HepG2 (cell line): ENCODE data around the gene DNAJC10. TPM values are rescaled to one million over a fixed set of nuclear protein-coding genes. Genes with fewer than 3 reads are reported as not detected.

Experiments
- ATAC-seq: fragments of 200-7000 bp; cut with Tn5 transposase; 3 replicates; pipeline ENCODE4 v1.9.1; 2020; ENCODE audit warnings: mild to moderate bottlenecking, moderate library complexity
- BruUV-seq: library from RNA; stranded (reverse); fragments of 400-500 nt; replicated peaks from 2 replicates; lab custom pipeline; 2021; lab: Mats Ljungman, UMichigan
- CTCF ChIA-PET: fragments of 300-600 bp; formaldehyde crosslinking; extraction: SDS; loops from one replicate; lab custom pipeline; 2021; ENCODE audit warnings: low total read pairs, inconsistent platforms, low intra/inter-chr PET ratio; lab: Yijun Ruan, JAX
- POLR2A ChIA-PET: fragments of 350-600 bp; sonication (Branson Sonifier 250); formaldehyde crosslinking; loops from one replicate; lab custom pipeline; 2020; ENCODE audit warnings: antibody characterized with exemption, inconsistent platforms; lab: Yijun Ruan, JAX
- DNase-seq: peaks from one replicate; pipeline ENCODE4 v3.0.0-alpha.2; 2015; ENCODE audit warnings: low spot score
- FAIRE-seq: peaks from 3 replicates; lab custom pipeline; 2011; peaks lifted over from hg19 to GRCh38; lab: Jason Lieb, UNC
- H2AFZ ChIP-seq: one replicate; pipeline ENCODE4 v1.6.1; 2011; ENCODE audit warnings: low read length, inconsistent platforms
- H3K27ac ChIP-seq: fragments of 300-600 bp; 3 replicates; pipeline ENCODE4 v1.8.0; 2011; ENCODE audit warnings: mixed run types, mild to moderate bottlenecking, mixed read lengths, low read length, inconsistent platforms; ENCODE audit not compliant: insufficient read depth; ENCODE audit errors: extremely low read length
- H3K27me3 ChIP-seq, 2 experiments: fragments of 200-600 bp in 1 of 2; 2 replicates in 1 of 2; 3 replicates in 1 of 2; pipeline versions ENCODE4 v1.6.0 to v1.8.0; 2011; ENCODE audit warnings: low read length in 2 of 2, mild to moderate bottlenecking in 2 of 2, moderate library complexity in 2 of 2, inconsistent platforms in 1 of 2; ENCODE audit not compliant: insufficient read depth in 2 of 2, control insufficient read depth in 1 of 2
- H3K36me3 ChIP-seq, 2 experiments: fragments of 200-600 bp in 1 of 2; replicated peaks in 1 of 2; 2 replicates in 1 of 2; 3 replicates in 1 of 2; pipeline versions ENCODE4 v1.5.1 to v1.8.0; 2011; ENCODE audit warnings: low read length in 2 of 2, inconsistent platforms in 1 of 2; ENCODE audit not compliant: insufficient read depth in 2 of 2, control insufficient read depth in 1 of 2
- H3K4me1 ChIP-seq: 2 replicates; pipeline ENCODE4 v1.5.1; 2012; ENCODE audit warnings: low read length, inconsistent platforms; ENCODE audit not compliant: insufficient read depth
- H3K4me2 ChIP-seq: 2 replicates; pipeline ENCODE4 v1.6.0; 2011; ENCODE audit warnings: low read depth, low read length, inconsistent platforms
- H3K4me3 ChIP-seq, 3 experiments: fragments of 200-600 bp in 1 of 3; sonication (generic), shearing (Covaris generic) in 1 of 3; replicated peaks in 1 of 3; 2 replicates each; pipeline ENCODE4 v1.5.1; 2011 to 2016; ENCODE audit warnings: low read length in 3 of 3, inconsistent platforms in 2 of 3, low read depth in 2 of 3, mild to moderate bottlenecking in 2 of 3, control low read depth in 1 of 3, mixed read lengths in 1 of 3; ENCODE audit not compliant: insufficient read depth in 1 of 3
- H3K79me2 ChIP-seq: one replicate; pipeline ENCODE4 v1.6.1; 2011; ENCODE audit warnings: low read length, inconsistent platforms; ENCODE audit not compliant: insufficient read depth
- H3K9ac ChIP-seq: 2 replicates; pipeline ENCODE4 v1.6.0; 2011; ENCODE audit warnings: mild to moderate bottlenecking, low read depth, low read length, inconsistent platforms; ENCODE audit not compliant: insufficient read depth
- H3K9me3 ChIP-seq: 2 replicates; pipeline ENCODE4 v1.5.1; 2012; ENCODE audit warnings: mild to moderate bottlenecking, low read length
- H4K20me1 ChIP-seq: 2 replicates; pipeline ENCODE4 v1.6.0; 2011; ENCODE audit warnings: inconsistent platforms, mild to moderate bottlenecking, low read length, moderate library complexity; ENCODE audit not compliant: insufficient read depth
- CCAR2 ChIP-seq: fragments of 200-400 bp; formaldehyde crosslinking; optimal IDR thresholded peaks from 2 replicates; pipeline ENCODE3; 2018; ENCODE audit warnings: low read depth, mild to moderate bottlenecking, low read length, moderate library complexity
- DPF2 ChIP-seq: sonication (generic); formaldehyde crosslinking; IDR thresholded peaks from 2 replicates; pipeline ENCODE4 v1.4.0; 2020; ENCODE audit warnings: mild to moderate bottlenecking, low read depth, missing genetic modification reagents, borderline replicate concordance
- HHEX ChIP-seq: IDR thresholded peaks from 2 replicates; pipeline ENCODE4 v1.6.1; 2016; ENCODE audit warnings: control low read depth
- HIC2 ChIP-seq: sonication (generic); formaldehyde crosslinking; IDR thresholded peaks from 2 replicates; pipeline ENCODE4 v1.9.0; 2022; ENCODE audit warnings: low read depth, missing genetic modification reagents
- HNRNPK ChIP-seq: fragments of 200-400 bp; formaldehyde crosslinking; IDR thresholded peaks from 2 replicates; pipeline ENCODE4 v1.6.1; 2018; ENCODE audit warnings: low read length, low read depth, moderate library complexity, mild to moderate bottlenecking; ENCODE audit not compliant: poor library complexity, severe bottlenecking
- PAX8 ChIP-seq: sonication (generic); formaldehyde crosslinking; IDR thresholded peaks from 2 replicates; pipeline ENCODE4 v1.8.0; 2022; ENCODE audit warnings: mild to moderate bottlenecking, missing genetic modification reagents, borderline replicate concordance
- PHF20 ChIP-seq: sonication (generic); formaldehyde crosslinking; IDR thresholded peaks from 2 replicates; pipeline ENCODE4 v1.5.0; 2020; ENCODE audit warnings: mild to moderate bottlenecking, missing genetic modification reagents
- SP5 ChIP-seq: IDR thresholded peaks from 2 replicates; pipeline ENCODE4 v1.6.1; 2016; ENCODE audit warnings: low read depth, borderline replicate concordance
- ZFP36 ChIP-seq: fragments of 150-350 bp; IDR thresholded peaks from 2 replicates; pipeline ENCODE4 v1.6.1; 2018; ENCODE audit warnings: borderline replicate concordance, low read length, low read depth; ENCODE audit not compliant: partially characterized antibody
- ZNF383 ChIP-seq: sonication (generic); formaldehyde crosslinking; IDR thresholded peaks from 2 replicates; pipeline ENCODE4 v1.4.0; 2020; ENCODE audit warnings: missing genetic modification reagents, mild to moderate bottlenecking, borderline replicate concordance
- ZNF552 ChIP-seq: sonication (generic); formaldehyde crosslinking; IDR thresholded peaks from 2 replicates; pipeline ENCODE4 v1.9.0; 2022; ENCODE audit warnings: missing genetic modification reagents, mild to moderate bottlenecking, borderline replicate concordance
- ZNF652 ChIP-seq: IDR thresholded peaks from 2 replicates; pipeline ENCODE4 v1.6.1; 2016; ENCODE audit warnings: low read depth, borderline replicate concordance
- ZNF83 ChIP-seq: sonication (generic); formaldehyde crosslinking; IDR thresholded peaks from 2 replicates; pipeline ENCODE4 v1.4.0; 2020; ENCODE audit warnings: missing genetic modification reagents, mild to moderate bottlenecking, borderline replicate concordance
- ZSCAN20 ChIP-seq: sonication (generic); formaldehyde crosslinking; IDR thresholded peaks from 2 replicates; pipeline ENCODE4 v1.4.0; 2020; ENCODE audit warnings: missing genetic modification reagents, mild to moderate bottlenecking, borderline replicate concordance
- ZSCAN29 ChIP-seq: sonication (generic); formaldehyde crosslinking; conservative IDR thresholded peaks from 2 replicates; pipeline ENCODE4 v1.4.0; 2020; ENCODE audit warnings: mild to moderate bottlenecking, missing genetic modification reagents
- WGBS: methylation state at CpG from one replicate; pipeline ENCODE4 v1.1.6; 2017; ENCODE audit warnings: low lambda C conversion rate; 5-methylcytosine and 5-hydroxymethylcytosine counted together
- in situ Hi-C: cut with HindIII; loops from 2 replicates; pipeline ENCODE4 v1.10.0; 2017; ENCODE audit warnings: low pct_unique_long_range_greater_than_20kb; ENCODE audit not compliant: extremely low pct_ligation_motif_present
- intact Hi-C: fragments of 100-400 bp; cut with micrococcal nuclease; formaldehyde crosslinking; loops from one replicate; pipeline ENCODE4 v1.10.0; 2022; ENCODE audit not compliant: unreplicated experiment
- polyA plus RNA-seq, 8 experiments: library from polyadenylated mRNA; depleted of rRNA in 3 of 8; stranded (reverse) in 7 of 8; unstranded in 1 of 8; fragments of >200 nt; fragmentation: Illumina TruSeq in 4 of 8; extraction: Trizol in 4 of 8; gene quantifications; 2 replicates each; pipeline versions ENCODE4 v1.2.1 to v1.2.3, GENCODE V29; 2011 to 2016; ENCODE audit warnings: low read depth in 4 of 8, missing spikeins in 1 of 8, mixed read lengths in 1 of 8; ENCODE audit not compliant: insufficient read depth in 1 of 8
- total RNA-seq, 5 experiments: library from RNA; depleted of rRNA; stranded (reverse); fragments of >200 nt; fragmentation: Illumina TruSeq; extraction: Trizol; gene quantifications; 2 replicates each; pipeline ENCODE4 v1.2.3, GENCODE V29; 2016; ENCODE audit warnings: low read depth in 1 of 5

Gene DNAJC10
- total and polyA plus RNA-seq, 2 of the 13 experiments (the other 11 are each of a cell fraction or from before 2014, with no cell fraction given) = 44.1 to 178 TPM

- ChIA-PET CTCF (no interaction called here), POLR2A (interaction anchor here (3.4 kb wide), 1 partner anchor 12 kb away, joined by 11 read pairs; the partner anchor contains the start of gene DNAJC10)
- Histone ChIP-seq H3K27me3 (no peaks in the 10 kb centered on the region), H3K27ac (no peak overlapping the region), H3K9me3 (no peaks in the 10 kb centered on the region), H3K9ac (no peak overlapping the region), H2AFZ (no peak overlapping the region), H3K79me2 (no peaks in the 10 kb centered on the region), H3K36me3 (peaks cover 5 to 40% of the 10 kb centered on the region in 2 experiments; a peak in 4 of 5 replicates), H3K4me2 (no peak overlapping the region), H3K4me3 (no peak overlapping the region), H3K4me1 (peaks cover 8% of the 10 kb centered on the region; the same call in 1 of the 2 replicates), H4K20me1 (no peaks in the 10 kb centered on the region)
- intact Hi-C loops (loop anchor here (10.0 kb wide), 1 partner anchor 1037 kb away; no protein-coding TSS in a partner anchor), in situ Hi-C loops (no loop called here)
- no peak for DNase-seq
- 96% methylated on average over 4 of the region's 4 CpGs for WGBS
- no peak for ATAC-seq
- FAIRE-seq = no peak
- no TSS peak for BruUV-seq
- TF ChIP-seq HIC2 (no peak), HNRNPK (no peak), ZNF83 (CRISPR knock-in tag) (no peak), ZNF652 (CRISPR knock-in tag) (no peak), ZFP36 (no peak), DPF2 (CRISPR knock-in tag) (no peak), SP5 (CRISPR knock-in tag) (no peak), ZNF383 (no peak), ZSCAN20 (no peak), PAX8 (CRISPR knock-in tag) (no peak), PHF20 (CRISPR knock-in tag) (no peak), CCAR2 (no peak), ZNF552 (CRISPR knock-in tag) (no peak), HHEX (CRISPR knock-in tag) (no peak), ZSCAN29 (CRISPR knock-in tag) (no peak)
These were observed 12.0 kb downstream of the DNAJC10 start for GRCh38 chr2:182728014-182728413.
